Ishikawa (cell line): ENCODE measurements around the gene JMY.

ENCODE experiments used
- FOXM1 ChIP-seq: IDR thresholded peaks from 2 replicates; pipeline ENCODE4 v1.6.1; 2012; ENCODE audit warnings: low read depth, borderline replicate concordance
- MAX ChIP-seq: IDR thresholded peaks from 2 replicates; pipeline ENCODE4 v1.6.1; 2012
- REST ChIP-seq: IDR thresholded peaks from 2 replicates; pipeline ENCODE4 v1.6.1; 2012; ENCODE audit warnings: low read depth, mild to moderate bottlenecking
- TEAD4 ChIP-seq: IDR thresholded peaks from 2 replicates; pipeline ENCODE4 v1.6.1; 2012
- ZBTB7A ChIP-seq: IDR thresholded peaks from 2 replicates; pipeline ENCODE4 v1.6.1; 2012; ENCODE audit warnings: low read depth

- no peak for TF ChIP-seq TEAD4
- no peak for TF ChIP-seq REST
- TF ChIP-seq FOXM1 = no peak
- TF ChIP-seq MAX = no peak
- no peak for TF ChIP-seq ZBTB7A
These were observed 51.4 kb downstream of the JMY start for GRCh38 chr5:79287380-79287779.
